Naive thymus-derived CD4-positive, alpha-beta T cell (primary cell): Measurements from ENCODE around the gene USP22. TPM values are rescaled to one million over a fixed set of nuclear protein-coding genes. Genes with fewer than 3 reads are reported as not detected.
"Not testable (repeated sequence)": the region's sequence is repeated elsewhere in the genome, so short reads cannot be mapped to it uniquely, and the experiment has no call there.

Experiments used
- ATAC-seq: fragments of 150-1000 bp; cut with Tn5 transposase; 2 replicates; pipeline ENCODE4 v1.10.0; 2021; ENCODE audit warnings: mild to moderate bottlenecking, moderate library complexity
- CTCF ChIA-PET: fragments of 350-600 bp; sonication (Branson Sonifier 250); formaldehyde crosslinking; loops from one replicate; lab custom pipeline; 2021; ENCODE audit warnings: antibody characterized with exemption; lab: Charles Lee
- POLR2A ChIA-PET: fragments of 350-600 bp; sonication (Branson Sonifier 250); formaldehyde crosslinking; loops from one replicate; lab custom pipeline; 2021; ENCODE audit warnings: antibody characterized with exemption, inconsistent platforms; lab: Charles Lee
- DNase-seq, 9 donors: peaks; one replicate each; pipeline versions ENCODE4 v3.0.0 to v3.0.0-alpha.2; 2020 to 2022; ENCODE audit warnings: mixed read lengths in 1 of 9
- H3K27ac ChIP-seq: one replicate; pipeline ENCODE4 v1.7.0; 2013; ENCODE audit warnings: mild to moderate bottlenecking, low read depth, low read length, moderate library complexity
- H3K27me3 ChIP-seq, 2 donors: one replicate each; pipeline ENCODE4 v1.7.0; 2013; ENCODE audit warnings: low read length in 2 of 2, mild to moderate bottlenecking in 2 of 2, moderate library complexity in 2 of 2; ENCODE audit not compliant: control insufficient read depth in 2 of 2, insufficient read depth in 2 of 2
- H3K36me3 ChIP-seq, 3 experiments: 1 replicate in 2 of 3; 2 replicates in 1 of 3; pipeline ENCODE4 v1.7.0; 2013; ENCODE audit warnings: low read length in 3 of 3, mild to moderate bottlenecking in 3 of 3, moderate library complexity in 1 of 3; ENCODE audit not compliant: insufficient read depth in 3 of 3, control insufficient read depth in 2 of 3
- H3K4me1 ChIP-seq, 2 donors: one replicate each; pipeline ENCODE4 v1.7.0; 2013; ENCODE audit warnings: low read length in 2 of 2, mild to moderate bottlenecking in 2 of 2, moderate library complexity in 1 of 2; ENCODE audit not compliant: control insufficient read depth in 2 of 2, insufficient read depth in 2 of 2
- H3K4me3 ChIP-seq: 2 replicates; pipeline ENCODE4 v1.7.0; 2013; ENCODE audit warnings: mild to moderate bottlenecking, low read length
- H3K9me3 ChIP-seq, 3 experiments: 1 replicate in 2 of 3; 2 replicates in 1 of 3; pipeline ENCODE4 v1.7.0; 2013; ENCODE audit warnings: low read length in 3 of 3; ENCODE audit not compliant: control insufficient read depth in 2 of 3
- H3K27ac Mint-ChIP-seq, 9 donors: one replicate each; pipeline ENCODE4 v1.8.0; 2020 to 2022; ENCODE audit warnings: mixed read lengths in 9 of 9, mild to moderate bottlenecking in 8 of 9, moderate library complexity in 5 of 9, inconsistent platforms in 2 of 9
- H3K27me3 Mint-ChIP-seq, 5 donors: one replicate each; pipeline ENCODE4 v1.8.0; 2021 to 2022; ENCODE audit warnings: mixed read lengths in 5 of 5, mild to moderate bottlenecking in 1 of 5
- H3K36me3 Mint-ChIP-seq, 5 donors: one replicate each; pipeline ENCODE4 v1.8.0; 2020 to 2022; ENCODE audit warnings: mixed read lengths in 5 of 5, mild to moderate bottlenecking in 3 of 5, inconsistent platforms in 1 of 5
- H3K4me1 Mint-ChIP-seq, 7 donors: one replicate each; pipeline ENCODE4 v1.8.0; 2020 to 2022; ENCODE audit warnings: mixed read lengths in 7 of 7, mild to moderate bottlenecking in 3 of 7, inconsistent platforms in 1 of 7
- H3K4me3 Mint-ChIP-seq, 10 donors: one replicate each; pipeline ENCODE4 v1.8.0; 2020 to 2022; ENCODE audit warnings: mild to moderate bottlenecking in 10 of 10, mixed read lengths in 10 of 10, moderate library complexity in 6 of 10, inconsistent platforms in 2 of 10
- H3K9me3 Mint-ChIP-seq, 11 donors: one replicate each; pipeline ENCODE4 v1.8.0; 2020 to 2022; ENCODE audit warnings: mixed read lengths in 11 of 11, mild to moderate bottlenecking in 4 of 11, inconsistent platforms in 1 of 11, moderate library complexity in 1 of 11
- intact Hi-C, 2 donors: fragments of 100-400 bp; cut with micrococcal nuclease; formaldehyde crosslinking; loops; one replicate each; pipeline ENCODE4 v1.15.1; 2023
- polyA plus RNA-seq, 2 donors: library from polyadenylated mRNA; unstranded; fragments of 300-500 nt; fragmentation: Illumina TruSeq; gene quantifications; one replicate each; pipeline ENCODE4 v1.2.3, GENCODE V29; 2021
- total RNA-seq, 6 experiments: library from RNA in 5 of 6; stranded (reverse) in 5 of 6; gene quantifications; 1 replicate in 5 of 6; 2 replicates in 1 of 6; pipeline ENCODE4 v1.2.3 and lab custom pipeline; 2021 to 2026

Gene USP22
- total and polyA plus RNA-seq, 7 experiments from 2014 or later: 35.0 to 172 (median 138) TPM

DNA sequence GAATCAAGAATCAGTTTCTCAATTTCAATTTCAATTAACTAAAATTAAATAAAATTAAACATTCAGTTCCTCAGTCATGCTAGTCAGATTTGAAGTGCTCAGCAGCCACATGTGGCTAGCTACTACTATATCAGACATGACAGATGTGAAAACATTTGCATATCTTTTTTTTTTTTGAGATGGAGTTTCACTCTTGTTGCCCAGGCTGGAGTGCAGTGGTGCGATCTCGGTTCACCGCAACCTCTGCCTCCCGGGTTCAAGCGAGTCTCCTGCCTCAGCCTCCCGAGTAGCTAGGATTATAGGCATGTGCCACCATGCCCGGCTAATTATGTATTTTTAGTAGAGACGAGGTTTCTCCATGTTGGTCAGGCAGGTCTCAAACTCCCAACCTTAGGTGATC, 10.2 kb upstream of the USP22 start:
- H3K9me3 Mint-ChIP-seq, H3K9me3 ChIP-seq, H3K4me3 Mint-ChIP-seq, H3K36me3 ChIP-seq, intact Hi-C loops, H3K4me1 Mint-ChIP-seq, H3K27ac Mint-ChIP-seq, H3K27me3 ChIP-seq, CTCF ChIA-PET, ATAC-seq, H3K4me1 ChIP-seq, H3K4me3 ChIP-seq, DNase-seq, H3K27ac ChIP-seq, H3K36me3 Mint-ChIP-seq: not testable (repeated sequence)
- POLR2A ChIA-PET: interaction anchor here (0.6 to 1.4 kb wide), 3 partner anchors 9 to 42 kb away, joined by 3 to 9 read pairs (median 4); partner anchors contain the start of gene USP22
- peaks cover 14 to 48% (median 19%) of the 10 kb centered on the region in 5 donors for H3K27me3 Mint-ChIP-seq

DNA sequence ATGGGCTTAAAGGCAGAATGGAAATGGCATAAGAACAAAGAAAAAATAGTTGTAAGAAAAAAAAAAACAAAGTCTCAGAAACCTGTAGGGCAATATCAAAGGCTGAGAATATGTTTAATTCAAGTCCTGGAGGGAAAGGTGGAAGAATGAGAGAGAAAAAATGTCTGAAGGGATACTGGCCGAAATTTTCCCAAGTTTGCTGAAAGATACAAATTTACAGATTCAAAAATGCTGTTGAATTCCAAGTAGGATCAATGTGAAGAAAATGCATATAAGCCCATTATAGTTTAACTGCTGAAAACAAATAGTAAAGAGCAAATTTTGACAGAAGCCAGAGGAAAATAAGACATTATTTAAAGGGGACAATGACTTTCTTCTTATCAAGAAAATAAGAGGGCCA, 6.6 kb upstream of the USP22 start:
- ATAC-seq: no peak

DNA sequence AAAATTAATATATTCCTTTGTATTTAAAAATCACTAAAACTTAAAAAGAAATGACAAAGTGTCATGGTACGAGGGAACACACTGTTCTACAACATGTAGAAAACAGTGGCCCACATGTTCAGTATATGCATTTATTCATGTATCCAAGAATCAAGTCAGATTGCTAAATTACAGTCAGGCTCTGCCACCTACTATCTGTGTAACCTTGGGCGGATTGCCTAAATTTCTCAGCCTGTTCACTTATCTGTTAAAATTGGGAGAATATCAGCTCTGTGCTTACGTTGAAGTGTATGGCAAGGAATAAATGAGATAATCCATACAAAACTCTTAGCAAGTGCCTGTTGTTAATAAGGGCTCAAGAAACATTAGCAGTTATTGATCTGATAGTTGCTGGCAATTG, 3.4 kb upstream of the USP22 start:
- Histone ChIP-seq H3K4me3 (no peak overlapping the region), H3K4me1 (peaks cover 7 to 8% of the 10 kb centered on the region in 2 donors), H3K27me3 (no peaks in the 10 kb centered on the region), H3K27ac (no peak overlapping the region), H3K36me3 (peaks cover 0 to 5% (median 0%) of the 10 kb centered on the region in 3 experiments), H3K9me3 (no peaks in the 10 kb centered on the region)
- no peak overlapping the region for H3K27ac Mint-ChIP-seq
- CTCF ChIA-PET: no interaction called here
- H3K4me3 Mint-ChIP-seq: no peak overlapping the region
- POLR2A ChIA-PET: interaction anchor here (1.0 kb wide), 1 partner anchor 53 kb away, joined by 3 read pairs; no protein-coding TSS in a partner anchor
- peaks cover 0 to 1% (median 0%) of the 10 kb centered on the region in 11 donors for H3K9me3 Mint-ChIP-seq
- no peak for DNase-seq
- no peaks in the 10 kb centered on the region for H3K36me3 Mint-ChIP-seq
- peaks cover 9 to 17% (median 12%) of the 10 kb centered on the region in 7 donors for H3K4me1 Mint-ChIP-seq
- intact Hi-C loops: loop anchor here in 1 of 2 donors (10.0 kb wide), 1 partner anchor 469 kb away; no protein-coding TSS in a partner anchor
- no peak for ATAC-seq
- H3K27me3 Mint-ChIP-seq: peaks cover 6 to 21% (median 8%) of the 10 kb centered on the region in 5 donors

More for the DNA sequence above, 6.6 kb upstream of the USP22 start:
- ChIA-PET POLR2A (no interaction called here), CTCF (interaction anchor here (0.6 kb wide), 1 partner anchor 104 kb away, joined by 3 read pairs; no protein-coding TSS in a partner anchor)
- intact Hi-C loops: loop anchor here in 1 of 2 donors (10.0 kb wide), 1 partner anchor 465 kb away; no protein-coding TSS in a partner anchor
- H3K4me3 Mint-ChIP-seq: no peak overlapping the region
- peaks cover 0 to 1% (median 0%) of the 10 kb centered on the region in 11 donors for H3K9me3 Mint-ChIP-seq
- H3K36me3 Mint-ChIP-seq: no peaks in the 10 kb centered on the region
- H3K27ac ChIP-seq: no peak overlapping the region
- no peaks in the 10 kb centered on the region for H3K27me3 ChIP-seq
- no peaks in the 10 kb centered on the region for H3K9me3 ChIP-seq
- no peaks in the 10 kb centered on the region for H3K4me1 ChIP-seq
- H3K4me3 ChIP-seq: no peak overlapping the region
- H3K27me3 Mint-ChIP-seq: peaks cover 14 to 38% (median 19%) of the 10 kb centered on the region in 5 donors
- H3K36me3 ChIP-seq: no peaks in the 10 kb centered on the region
- H3K4me1 Mint-ChIP-seq: peaks cover 0 to 2% (median 1%) of the 10 kb centered on the region in 7 donors
- peak overlapping the region in 1 of 9 donors; percentile 64 for H3K27ac Mint-ChIP-seq
- DNase-seq: no peak

DNA sequence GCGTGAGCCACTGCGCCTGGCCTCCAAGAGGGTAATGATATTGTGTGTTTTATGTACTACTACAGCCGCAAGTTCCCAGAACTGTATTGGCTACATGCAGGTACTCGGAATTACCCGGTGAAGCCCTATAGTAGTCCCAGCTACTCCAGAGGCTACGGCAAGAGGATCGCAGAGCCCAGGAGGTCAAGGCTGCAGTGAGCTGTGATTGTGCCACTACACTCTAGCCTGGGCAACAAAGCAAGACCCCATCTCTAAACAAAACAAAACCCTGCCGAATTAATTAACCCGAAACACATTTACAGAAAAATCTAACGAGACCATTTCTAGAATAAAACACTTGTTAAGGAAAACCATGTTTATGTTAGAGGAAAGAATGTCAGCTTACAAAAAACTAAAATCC, 2.2 kb upstream of the USP22 start:
- ATAC-seq (no peak), DNase-seq (no peak)
- Mint-ChIP-seq H3K9me3 (peaks cover 0 to 3% (median 0%) of the 10 kb centered on the region in 11 donors), H3K4me1 (peaks cover 15 to 29% (median 21%) of the 10 kb centered on the region in 7 donors), H3K4me3 (peak overlapping the region in 3 of 10 donors; percentile 7 to 96 (median 33)), H3K27ac (peak overlapping the region in 5 of 9 donors; percentile 24 to 94 (median 91)), H3K36me3 (peaks cover 0 to 2% (median 0%) of the 10 kb centered on the region in 5 donors), H3K27me3 (peaks cover 4 to 13% (median 6%) of the 10 kb centered on the region in 5 donors)
- Histone ChIP-seq H3K9me3 (no peaks in the 10 kb centered on the region), H3K36me3 (peaks cover 0 to 5% (median 0%) of the 10 kb centered on the region in 3 experiments), H3K4me1 (peaks cover 12 to 14% of the 10 kb centered on the region in 2 donors), H3K27me3 (no peaks in the 10 kb centered on the region), H3K4me3 (no peak overlapping the region), H3K27ac (peak overlapping the region; percentile 91)
- ChIA-PET POLR2A (interaction anchor here (0.7 to 2.5 kb wide), 2 partner anchors 54 kb away, joined by 3 to 6 read pairs; no protein-coding TSS in a partner anchor), CTCF (interaction anchor here (2.1 to 2.3 kb wide), 2 partner anchors 54 to 468 kb away, joined by 5 to 6 read pairs; no protein-coding TSS in a partner anchor)
- intact Hi-C loops: loop anchor here (5.0 to 10.0 kb wide), 5 partner anchors 43 to 1668 kb away; partner anchors contain the start of gene MAPK7 (in 1 of the 2)

DNA sequence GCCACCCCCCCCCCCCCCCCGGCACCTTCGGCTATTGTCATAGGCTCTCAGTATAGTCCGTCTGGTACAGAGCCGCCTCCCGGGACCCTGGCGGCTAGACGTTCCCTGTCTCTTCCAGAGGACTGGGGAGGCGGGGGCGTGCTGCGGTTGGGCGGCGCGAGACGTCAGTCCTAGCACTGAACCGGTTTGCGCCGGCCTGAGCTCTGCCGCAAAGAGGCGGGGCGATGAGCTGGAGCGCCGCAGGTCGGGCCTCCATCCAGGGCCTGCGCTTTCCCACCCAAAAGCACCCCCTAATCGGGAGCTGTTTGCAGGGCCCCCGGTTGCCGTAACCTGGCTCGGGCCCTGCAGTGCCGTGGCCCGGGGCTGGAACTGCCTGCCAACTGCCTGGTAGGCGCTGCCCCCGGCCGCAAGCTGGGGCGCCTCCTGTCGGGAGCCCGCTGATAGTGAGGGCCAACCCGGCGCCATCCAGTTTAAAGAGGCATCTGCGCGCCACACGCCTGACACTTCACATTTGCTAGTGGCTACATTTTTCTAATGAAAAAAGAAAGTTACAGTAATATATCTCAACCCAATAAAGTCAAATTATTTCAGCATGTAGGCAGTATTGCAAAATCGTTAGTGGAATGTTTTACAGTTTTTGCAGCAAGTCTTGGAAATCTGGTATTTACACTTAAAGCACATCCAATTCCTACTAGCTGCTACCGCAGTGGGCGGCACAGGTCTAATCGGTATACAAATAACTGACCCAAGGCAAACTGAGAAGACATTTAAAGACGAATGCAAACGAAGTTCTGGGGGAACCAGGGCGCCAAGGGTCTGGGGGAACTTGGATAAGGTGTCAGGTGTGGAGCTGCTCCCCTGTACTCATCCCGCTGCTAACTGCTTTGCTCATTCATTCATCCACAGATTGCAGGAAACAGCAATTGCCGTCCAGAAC, 753 bp upstream of the USP22 start:
- H3K27ac Mint-ChIP-seq: peak overlapping the region; percentile 90 to 97 (median 93)
- Histone ChIP-seq H3K36me3 (peaks cover 0 to 5% (median 0%) of the 10 kb centered on the region in 3 experiments), H3K27ac (peak overlapping the region; percentile 91), H3K4me3 (peak overlapping the region; percentile 73), H3K4me1 (peaks cover 12 to 22% of the 10 kb centered on the region in 2 donors), H3K9me3 (no peaks in the 10 kb centered on the region), H3K27me3 (no peaks in the 10 kb centered on the region)
- H3K4me3 Mint-ChIP-seq: peak overlapping the region; percentile 75 to 96 (median 86)
- peaks cover 15 to 40% (median 31%) of the 10 kb centered on the region in 7 donors for H3K4me1 Mint-ChIP-seq
- intact Hi-C loops: loop anchor here (1.0 to 10.0 kb wide), 18 partner anchors 9 to 1666 kb away; partner anchors contain the start of genes DHRS7B (in 2 of the 2), MAP2K3 (in 2 of the 2), TMEM11 (in 2 of the 2) and MAPK7 (in 1 of the 2)
- peak; percentile 87 to 99 (median 96) for DNase-seq
- H3K27me3 Mint-ChIP-seq: peaks cover 0 to 4% (median 0%) of the 10 kb centered on the region in 5 donors
- ChIA-PET CTCF (interaction anchor here (0.5 to 2.3 kb wide), 15 partner anchors 9 to 469 kb away, joined by 3 to 10 read pairs (median 4); partner anchors contain the start of gene TMEM11), POLR2A (interaction anchor here (0.6 to 3.3 kb wide), 23 partner anchors 9 to 1066 kb away, joined by 3 to 20 read pairs (median 4); partner anchors contain the start of genes AKAP10, DHRS7B, NATD1 and TMEM11)
- peak; percentile 88 for ATAC-seq
- peaks cover 0 to 2% (median 0%) of the 10 kb centered on the region in 11 donors for H3K9me3 Mint-ChIP-seq
- peaks cover 0 to 2% (median 0%) of the 10 kb centered on the region in 5 donors for H3K36me3 Mint-ChIP-seq
